ENCODE results near the gene DISC1. TPM values are rescaled to one million over a fixed set of nuclear protein-coding genes. Genes with fewer than 3 reads are reported as not detected.

The DISC1 gene
- total and polyA plus RNA-seq, 2 of the 13 experiments (the other 11 are each of a cell fraction or from before 2014, with no cell fraction given) = 4.2 to 4.6 TPM

DNA sequence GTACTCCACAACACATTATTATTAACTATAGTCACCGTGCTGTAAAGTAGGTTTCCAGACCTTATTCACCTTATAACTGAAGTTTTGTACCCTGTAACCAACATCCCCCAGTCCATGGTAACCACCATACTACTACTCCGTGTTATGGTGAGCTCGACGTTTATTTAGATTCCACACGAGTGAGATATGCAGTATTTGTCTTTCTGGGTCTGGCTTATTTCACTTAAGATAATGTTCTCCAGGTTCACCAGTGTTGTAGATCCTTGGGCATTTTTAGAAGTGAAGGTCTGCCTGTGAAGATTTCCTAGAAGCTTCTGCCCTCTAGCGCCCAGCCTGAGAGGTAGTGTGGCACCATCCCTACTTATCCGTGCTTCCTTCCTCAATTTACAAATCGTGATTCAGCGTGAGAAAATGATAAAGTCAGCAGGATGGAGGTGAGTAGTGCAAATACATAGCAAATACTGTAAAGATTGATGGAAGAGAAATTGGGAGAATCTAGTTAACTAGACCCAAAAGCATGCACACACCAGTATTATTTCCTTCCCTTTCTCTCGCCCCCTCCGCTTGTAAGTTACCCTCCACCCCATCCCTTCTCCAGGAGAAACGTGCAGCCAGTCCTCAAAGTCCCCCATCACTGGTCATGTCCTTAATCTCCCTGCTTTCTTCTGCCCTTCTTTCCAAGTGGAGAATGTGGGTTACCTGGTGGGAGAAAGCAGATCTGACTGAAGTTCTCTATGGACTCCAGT, 36.0 kb upstream of the DISC1 start:
- Histone ChIP-seq H3K4me1 (ENCODE audit: insufficient read depth, low read length) (peaks cover 3% of the 10 kb centered on the region; the same call in 1 of the 2 replicates), H3K27ac (ENCODE audit: extremely low read length, insufficient read depth, low read length) (no peak overlapping the region), H3K27me3 (ENCODE audit: control insufficient read depth in 1 of 2, insufficient read depth in 2 of 2, low read length in 2 of 2) (no peaks in the 10 kb centered on the region), H2AFZ (ENCODE audit: low read length) (no peak overlapping the region), H3K9me3 (ENCODE audit: low read length) (no peaks in the 10 kb centered on the region), H4K20me1 (ENCODE audit: insufficient read depth, low read length) (no peaks in the 10 kb centered on the region), H3K9ac (ENCODE audit: insufficient read depth, low read depth, low read length) (no peak overlapping the region), H3K4me3 (replicated peaks in 1 of 3; ENCODE audit: insufficient read depth in 1 of 3, low read depth in 2 of 3, low read length in 3 of 3) (no peak overlapping the region), H3K36me3 (replicated peaks in 1 of 2; ENCODE audit: control insufficient read depth in 1 of 2, insufficient read depth in 2 of 2, low read length in 2 of 2) (no peaks in the 10 kb centered on the region), H3K79me2 (ENCODE audit: insufficient read depth, low read length) (no peaks in the 10 kb centered on the region), H3K4me2 (ENCODE audit: low read depth, low read length) (no peak overlapping the region)
- DNase-seq (ENCODE audit: low spot score) (peak; percentile 44), ATAC-seq (peak; percentile 90), FAIRE-seq (peak; percentile 60)
- intact Hi-C loops (cut with micrococcal nuclease; ENCODE audit: unreplicated experiment) (loop anchor here (1.0 kb wide), 1 partner anchor 233 kb away; no protein-coding TSS in a partner anchor), in situ Hi-C loops (cut with HindIII; ENCODE audit: extremely low pct_ligation_motif_present, low pct_unique_long_range_greater_than_20kb) (no loop called here)
- ChIA-PET CTCF (ENCODE audit: low intra/inter-chr PET ratio, low total read pairs) (interaction anchor here (1.1 to 1.8 kb wide), 2 partner anchors 14 to 232 kb away, joined by 3 to 23 read pairs; no protein-coding TSS in a partner anchor), POLR2A (no interaction called here)
- WGBS (ENCODE audit: low lambda C conversion rate) = 21% methylated on average over 12 of the region's 12 CpGs
- BruUV-seq (replicated peaks) = no TSS peak
- no peak for TF ChIP-seq PHF8 (CRISPR knock-in tag; IDR thresholded peaks at IDR 0.05)
- TF ChIP-seq, protein P1, sequence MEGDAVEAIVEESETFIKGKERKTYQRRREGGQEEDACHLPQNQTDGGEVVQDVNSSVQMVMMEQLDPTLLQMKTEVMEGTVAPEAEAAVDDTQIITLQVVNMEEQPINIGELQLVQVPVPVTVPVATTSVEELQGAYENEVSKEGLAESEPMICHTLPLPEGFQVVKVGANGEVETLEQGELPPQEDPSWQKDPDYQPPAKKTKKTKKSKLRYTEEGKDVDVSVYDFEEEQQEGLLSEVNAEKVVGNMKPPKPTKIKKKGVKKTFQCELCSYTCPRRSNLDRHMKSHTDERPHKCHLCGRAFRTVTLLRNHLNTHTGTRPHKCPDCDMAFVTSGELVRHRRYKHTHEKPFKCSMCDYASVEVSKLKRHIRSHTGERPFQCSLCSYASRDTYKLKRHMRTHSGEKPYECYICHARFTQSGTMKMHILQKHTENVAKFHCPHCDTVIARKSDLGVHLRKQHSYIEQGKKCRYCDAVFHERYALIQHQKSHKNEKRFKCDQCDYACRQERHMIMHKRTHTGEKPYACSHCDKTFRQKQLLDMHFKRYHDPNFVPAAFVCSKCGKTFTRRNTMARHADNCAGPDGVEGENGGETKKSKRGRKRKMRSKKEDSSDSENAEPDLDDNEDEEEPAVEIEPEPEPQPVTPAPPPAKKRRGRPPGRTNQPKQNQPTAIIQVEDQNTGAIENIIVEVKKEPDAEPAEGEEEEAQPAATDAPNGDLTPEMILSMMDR (CRISPR knock-in tag; IDR thresholded peaks at IDR 0.05) = peak; percentile 83
- no peak for TF ChIP-seq ZNF121 (CRISPR knock-in tag; IDR thresholded peaks at IDR 0.05)
- TF ChIP-seq KDM4B (CRISPR knock-in tag; IDR thresholded peaks at IDR 0.05) = no peak
- TF ChIP-seq ATF7 (IDR thresholded peaks at IDR 0.05) = no peak
- TF ChIP-seq ATF7 (CRISPR knock-in tag; IDR thresholded peaks at IDR 0.05) = no peak
- peak; percentile 79 for TF ChIP-seq SMC3 (IDR thresholded peaks at IDR 0.05; ENCODE audit: low read length)
- no peak for TF ChIP-seq GATAD2A (CRISPR knock-in tag; IDR thresholded peaks at IDR 0.05)
- TF ChIP-seq RBFOX2 (IDR thresholded peaks at IDR 0.05; ENCODE audit: low read depth, low read length) = no peak
- TF ChIP-seq THAP8 (CRISPR knock-in tag; IDR thresholded peaks at IDR 0.05; ENCODE audit: borderline replicate concordance) = no peak
- no peak for TF ChIP-seq ZNF205 (CRISPR knock-in tag; IDR thresholded peaks at IDR 0.05)
- no peak for TF ChIP-seq MED13 (CRISPR knock-in tag; IDR thresholded peaks at IDR 0.05)
- no peak for TF ChIP-seq ZNF552 (CRISPR knock-in tag; IDR thresholded peaks at IDR 0.05; ENCODE audit: borderline replicate concordance)
- TF ChIP-seq, protein P2, sequence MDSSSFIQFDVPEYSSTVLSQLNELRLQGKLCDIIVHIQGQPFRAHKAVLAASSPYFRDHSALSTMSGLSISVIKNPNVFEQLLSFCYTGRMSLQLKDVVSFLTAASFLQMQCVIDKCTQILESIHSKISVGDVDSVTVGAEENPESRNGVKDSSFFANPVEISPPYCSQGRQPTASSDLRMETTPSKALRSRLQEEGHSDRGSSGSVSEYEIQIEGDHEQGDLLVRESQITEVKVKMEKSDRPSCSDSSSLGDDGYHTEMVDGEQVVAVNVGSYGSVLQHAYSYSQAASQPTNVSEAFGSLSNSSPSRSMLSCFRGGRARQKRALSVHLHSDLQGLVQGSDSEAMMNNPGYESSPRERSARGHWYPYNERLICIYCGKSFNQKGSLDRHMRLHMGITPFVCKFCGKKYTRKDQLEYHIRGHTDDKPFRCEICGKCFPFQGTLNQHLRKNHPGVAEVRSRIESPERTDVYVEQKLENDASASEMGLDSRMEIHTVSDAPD (CRISPR knock-in tag; IDR thresholded peaks at IDR 0.05) = no peak
- no peak for TF ChIP-seq ZNF20 (CRISPR knock-in tag; IDR thresholded peaks at IDR 0.05)
- no peak for TF ChIP-seq HIC2 (CRISPR knock-in tag; IDR thresholded peaks at IDR 0.05; ENCODE audit: low read depth)
- TF ChIP-seq BCL6 (CRISPR knock-in tag; IDR thresholded peaks at IDR 0.05) = no peak
- peak; percentile 93 for TF ChIP-seq STAG1 (CRISPR knock-in tag; IDR thresholded peaks at IDR 0.05)
- TF ChIP-seq ZNF629 (CRISPR knock-in tag; conservative IDR thresholded peaks at IDR 0.05) = no peak
- TF ChIP-seq REL (CRISPR knock-in tag; conservative IDR thresholded peaks at IDR 0.05) = no peak
